ENCODE results near the gene NOX4.

NOX4 gene

GRCh38 chr11:89490981-89491690 is at the start of gene NOX4:
Gene NOX4 (minus strand): TSS chr11:89491375. CDS start chr11:89491246, 129 bp downstream.
- peaks cover 2% of the 10 kb centered on the region for H3K36me3 Mint-ChIP-seq (ENCODE audit: insufficient read depth)
- no peaks in the 10 kb centered on the region for H3K4me1 Mint-ChIP-seq
- ATAC-seq (replicated peaks; ENCODE audit: extremely low read depth, poor library complexity, severe bottlenecking), result no peak
- DNase-seq (ENCODE audit: low spot score in 2 of 2), result no peak
- H3K27ac Mint-ChIP-seq (ENCODE audit: low read depth), result no peak within 1 kb of the TSS
- H3K9me3 Mint-ChIP-seq, result peaks cover 15% of the 10 kb centered on the region
- H3K27me3 Mint-ChIP-seq, result no peaks in the 10 kb centered on the region
- H3K4me3 Mint-ChIP-seq, result no peak within 1 kb of the TSS

GRCh38 chr11:89540826-89541225 is 49.7 kb upstream of the NOX4 start:
- H3K4me3 Mint-ChIP-seq, result no peak overlapping the region
- H3K36me3 Mint-ChIP-seq (ENCODE audit: insufficient read depth), result no peaks in the 10 kb centered on the region
- ATAC-seq (replicated peaks; ENCODE audit: extremely low read depth, poor library complexity, severe bottlenecking) (no peak), DNase-seq (ENCODE audit: low spot score in 2 of 2) (no peak)
- H3K9me3 Mint-ChIP-seq, result peaks cover 15% of the 10 kb centered on the region
- H3K27ac Mint-ChIP-seq (ENCODE audit: low read depth), result no peak overlapping the region
- H3K4me1 Mint-ChIP-seq, result no peaks in the 10 kb centered on the region
- no peaks in the 10 kb centered on the region for H3K27me3 Mint-ChIP-seq

- Mint-ChIP-seq H3K27me3 (no peaks in the 10 kb centered on the region), H3K4me3 (no peak overlapping the region), H3K36me3 (ENCODE audit: insufficient read depth) (no peaks in the 10 kb centered on the region), H3K9me3 (peaks cover 33% of the 10 kb centered on the region), H3K27ac (ENCODE audit: low read depth) (no peak overlapping the region), H3K4me1 (no peaks in the 10 kb centered on the region)
- DNase-seq (ENCODE audit: low spot score in 2 of 2) (no peak), ATAC-seq (replicated peaks; ENCODE audit: extremely low read depth, poor library complexity, severe bottlenecking) (no peak)
Observed at GRCh38 chr11:89537936-89538335, 46.8 kb upstream of the NOX4 start.

- Mint-ChIP-seq H3K27ac (ENCODE audit: low read depth) (no peak overlapping the region), H3K9me3 (peaks cover 37% of the 10 kb centered on the region), H3K4me3 (no peak overlapping the region), H3K27me3 (no peaks in the 10 kb centered on the region), H3K36me3 (ENCODE audit: insufficient read depth) (no peaks in the 10 kb centered on the region), H3K4me1 (no peaks in the 10 kb centered on the region)
- no peak for DNase-seq (ENCODE audit: low spot score in 2 of 2)
- no peak for ATAC-seq (replicated peaks; ENCODE audit: extremely low read depth, poor library complexity, severe bottlenecking)
Observed at GRCh38 chr11:89536926-89537325, 45.8 kb upstream of the NOX4 start.

- no peak for DNase-seq (ENCODE audit: low spot score in 2 of 2)
- H3K27ac Mint-ChIP-seq (ENCODE audit: low read depth), result no peak overlapping the region
- no peaks in the 10 kb centered on the region for H3K4me1 Mint-ChIP-seq
- ATAC-seq (replicated peaks; ENCODE audit: extremely low read depth, poor library complexity, severe bottlenecking), result no peak
- no peaks in the 10 kb centered on the region for H3K36me3 Mint-ChIP-seq (ENCODE audit: insufficient read depth)
- H3K9me3 Mint-ChIP-seq, result peaks cover 43% of the 10 kb centered on the region
- H3K4me3 Mint-ChIP-seq, result no peak overlapping the region
- no peaks in the 10 kb centered on the region for H3K27me3 Mint-ChIP-seq
Observed at GRCh38 chr11:89535221-89535620, 44.0 kb upstream of the NOX4 start.

DNA sequence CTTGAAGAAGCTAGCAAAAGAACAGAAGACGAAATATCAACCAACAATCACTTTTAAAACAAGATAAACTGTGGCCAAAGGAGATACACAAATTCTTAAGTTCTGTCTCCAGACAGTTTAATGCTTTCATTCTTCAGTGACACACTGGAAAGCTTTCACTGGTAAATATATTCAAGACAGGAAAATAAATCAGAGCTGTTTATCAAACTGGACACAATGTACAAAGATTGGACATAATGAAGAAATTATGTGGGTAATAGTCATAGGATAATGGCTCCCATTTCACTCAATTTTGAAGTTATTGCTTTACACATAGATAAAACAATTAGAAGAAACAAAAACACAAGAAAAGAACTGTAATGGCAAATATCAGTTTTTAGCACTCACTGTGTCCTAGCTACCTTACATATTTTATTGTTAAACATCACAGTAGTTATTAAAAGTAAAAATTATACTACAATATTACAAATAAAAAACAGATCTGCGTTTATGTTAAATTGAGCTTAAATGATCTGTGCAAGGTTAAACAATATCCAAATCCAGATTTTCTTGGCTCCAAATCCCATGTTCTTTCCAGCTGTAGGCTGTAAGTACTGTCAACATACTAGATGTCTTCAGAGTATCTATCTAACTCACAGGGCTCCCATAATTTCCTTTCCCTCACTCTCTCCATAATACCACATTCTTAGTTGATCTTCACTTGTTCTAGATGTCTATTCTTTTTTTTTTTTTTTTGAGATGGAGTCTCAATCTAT is 38.6 kb upstream of the NOX4 start:
- Mint-ChIP-seq H3K36me3 (ENCODE audit: insufficient read depth) (peaks cover 2% of the 10 kb centered on the region), H3K4me3 (no peak overlapping the region), H3K27ac (ENCODE audit: low read depth) (no peak overlapping the region), H3K27me3 (no peaks in the 10 kb centered on the region), H3K4me1 (no peaks in the 10 kb centered on the region), H3K9me3 (peaks cover 28% of the 10 kb centered on the region)
- ATAC-seq (replicated peaks; ENCODE audit: extremely low read depth, poor library complexity, severe bottlenecking) (no peak), DNase-seq (ENCODE audit: low spot score in 2 of 2) (no peak)

DNA sequence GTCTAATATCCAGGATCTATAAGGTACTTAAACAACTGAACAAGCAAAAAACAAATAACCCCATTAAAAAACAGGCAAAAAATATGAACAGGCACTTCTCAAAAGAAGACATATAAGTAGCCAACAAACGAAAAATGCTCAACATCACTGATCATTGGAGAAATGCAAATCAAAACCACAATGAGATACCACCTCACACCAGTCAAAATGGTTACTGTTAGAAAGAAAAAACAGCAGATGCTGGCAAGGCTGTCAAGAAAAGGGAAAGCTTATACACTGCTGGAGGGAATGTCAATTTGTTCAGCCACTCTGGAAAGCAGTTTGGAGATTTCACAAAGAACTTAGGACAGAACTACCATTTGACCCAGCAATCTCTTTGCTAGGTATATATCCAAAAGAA is 30.6 kb upstream of the NOX4 start:
- Mint-ChIP-seq H3K4me3 (no peak overlapping the region), H3K9me3 (peaks cover 2% of the 10 kb centered on the region), H3K27ac (ENCODE audit: low read depth) (no peak overlapping the region), H3K36me3 (ENCODE audit: insufficient read depth) (no peaks in the 10 kb centered on the region), H3K4me1 (no peaks in the 10 kb centered on the region), H3K27me3 (no peaks in the 10 kb centered on the region)
- no peak for DNase-seq (ENCODE audit: low spot score in 2 of 2)
- ATAC-seq (replicated peaks; ENCODE audit: extremely low read depth, poor library complexity, severe bottlenecking), result no peak

- peaks cover 5% of the 10 kb centered on the region for H3K9me3 Mint-ChIP-seq
Observed at GRCh38 chr11:89521294-89521693, 30.1 kb upstream of the NOX4 start.

GRCh38 chr11:89516496-89516895 is 25.3 kb upstream of the NOX4 start:
- H3K27ac Mint-ChIP-seq (ENCODE audit: low read depth), result no peak overlapping the region
- no peak for ATAC-seq (replicated peaks; ENCODE audit: extremely low read depth, poor library complexity, severe bottlenecking)

More at GRCh38 chr11:89521294-89521693, 30.1 kb upstream of the NOX4 start:
- ATAC-seq (replicated peaks; ENCODE audit: extremely low read depth, poor library complexity, severe bottlenecking) (no peak), DNase-seq (ENCODE audit: low spot score in 2 of 2) (no peak)
- no peaks in the 10 kb centered on the region for H3K36me3 Mint-ChIP-seq (ENCODE audit: insufficient read depth)
- no peaks in the 10 kb centered on the region for H3K4me1 Mint-ChIP-seq
- no peak overlapping the region for H3K4me3 Mint-ChIP-seq
- no peaks in the 10 kb centered on the region for H3K27me3 Mint-ChIP-seq
- no peak overlapping the region for H3K27ac Mint-ChIP-seq (ENCODE audit: low read depth)

GRCh38 chr11:89508544-89508943 is 17.4 kb upstream of the NOX4 start:
- no peak overlapping the region for H3K27ac Mint-ChIP-seq (ENCODE audit: low read depth)
- no peaks in the 10 kb centered on the region for H3K4me1 Mint-ChIP-seq
- H3K27me3 Mint-ChIP-seq, result no peaks in the 10 kb centered on the region
- H3K9me3 Mint-ChIP-seq, result peaks cover 39% of the 10 kb centered on the region
- H3K4me3 Mint-ChIP-seq, result no peak overlapping the region
- ATAC-seq (replicated peaks; ENCODE audit: extremely low read depth, poor library complexity, severe bottlenecking) (no peak), DNase-seq (ENCODE audit: low spot score in 2 of 2) (no peak)
- no peaks in the 10 kb centered on the region for H3K36me3 Mint-ChIP-seq (ENCODE audit: insufficient read depth)

More at GRCh38 chr11:89516496-89516895, 25.3 kb upstream of the NOX4 start:
- Mint-ChIP-seq H3K27me3 (no peaks in the 10 kb centered on the region), H3K36me3 (ENCODE audit: insufficient read depth) (no peaks in the 10 kb centered on the region), H3K9me3 (peaks cover 14% of the 10 kb centered on the region), H3K4me3 (no peak overlapping the region), H3K4me1 (no peaks in the 10 kb centered on the region)
- DNase-seq (ENCODE audit: low spot score in 2 of 2), result no peak

- Mint-ChIP-seq H3K4me1 (no peaks in the 10 kb centered on the region), H3K4me3 (no peak overlapping the region), H3K27me3 (no peaks in the 10 kb centered on the region), H3K27ac (ENCODE audit: low read depth) (no peak overlapping the region), H3K9me3 (peaks cover 22% of the 10 kb centered on the region), H3K36me3 (ENCODE audit: insufficient read depth) (no peaks in the 10 kb centered on the region)
- DNase-seq (ENCODE audit: low spot score in 2 of 2) (no peak), ATAC-seq (replicated peaks; ENCODE audit: extremely low read depth, poor library complexity, severe bottlenecking) (no peak)
Observed at GRCh38 chr11:89504270-89504669, 13.1 kb upstream of the NOX4 start.

DNA sequence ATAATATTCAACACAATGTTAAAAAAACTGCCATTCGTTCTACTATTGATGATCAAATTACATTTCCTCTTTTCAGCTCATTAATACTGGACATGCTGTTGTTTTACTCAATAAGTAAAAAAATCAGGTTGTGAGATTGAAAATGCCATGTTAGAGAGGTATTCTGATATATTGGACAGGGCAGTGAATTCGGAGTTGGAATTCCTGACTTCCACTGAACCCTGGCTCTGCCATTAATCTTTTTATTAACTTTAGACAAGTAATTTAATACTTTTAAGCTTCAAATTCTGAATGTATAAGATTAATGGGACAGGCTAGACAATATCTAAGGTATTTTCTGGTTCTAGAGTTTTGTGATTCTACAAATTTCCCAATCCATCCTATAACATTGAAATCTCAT is 12.2 kb upstream of the NOX4 start:
- H3K9me3 Mint-ChIP-seq, result peaks cover 19% of the 10 kb centered on the region
- H3K36me3 Mint-ChIP-seq (ENCODE audit: insufficient read depth), result no peaks in the 10 kb centered on the region
- H3K4me1 Mint-ChIP-seq, result no peaks in the 10 kb centered on the region
- DNase-seq (ENCODE audit: low spot score in 2 of 2), result no peak
- no peak overlapping the region for H3K27ac Mint-ChIP-seq (ENCODE audit: low read depth)
- no peak overlapping the region for H3K4me3 Mint-ChIP-seq
- no peak for ATAC-seq (replicated peaks; ENCODE audit: extremely low read depth, poor library complexity, severe bottlenecking)
- H3K27me3 Mint-ChIP-seq, result no peaks in the 10 kb centered on the region

DNA sequence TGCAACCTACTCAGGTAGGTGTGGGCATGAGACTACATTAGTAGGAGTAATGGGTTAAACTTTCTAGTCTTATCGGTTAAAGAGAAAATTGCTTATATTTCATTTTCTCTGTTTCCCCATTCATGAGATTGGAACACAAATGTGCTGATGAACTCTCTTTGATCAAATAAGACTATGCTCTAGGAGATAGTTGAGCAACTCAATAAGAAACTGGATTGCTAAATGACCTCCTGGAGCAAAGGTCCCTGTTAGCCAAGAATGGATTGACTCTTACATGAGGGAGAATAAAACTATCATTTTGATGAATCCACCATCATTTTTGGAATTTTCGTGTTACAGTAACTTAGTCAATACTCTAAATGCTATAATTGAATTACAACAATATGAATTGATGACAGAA is 11.1 kb upstream of the NOX4 start:
- Mint-ChIP-seq H3K27me3 (no peaks in the 10 kb centered on the region), H3K27ac (ENCODE audit: low read depth) (no peak overlapping the region), H3K4me1 (no peaks in the 10 kb centered on the region), H3K9me3 (peaks cover 17% of the 10 kb centered on the region), H3K36me3 (ENCODE audit: insufficient read depth) (no peaks in the 10 kb centered on the region), H3K4me3 (no peak overlapping the region)
- no peak for ATAC-seq (replicated peaks; ENCODE audit: extremely low read depth, poor library complexity, severe bottlenecking)
- no peak for DNase-seq (ENCODE audit: low spot score in 2 of 2)

Data from central memory CD8-positive, alpha-beta T cell (primary cell).